ENCODE data around the gene PYURF. TPM values are rescaled to one million over a fixed set of nuclear protein-coding genes. Genes with fewer than 3 reads are reported as not detected.

PYURF gene
- polyA plus RNA-seq, 1 of the 3 experiments (the other 2 are of a cell fraction) = 52.0 TPM

GRCh38 chr4:88514557-88515511 is 8.7 kb downstream of the PYURF start:
- POLR2A ChIA-PET = interaction anchor here (1.4 kb wide), 1 partner anchor 296 kb away, joined by 3 read pairs; no protein-coding TSS in a partner anchor
- no peak for DNase-seq
- WGBS (ENCODE audit: low lambda C conversion rate) = 78% methylated on average over 8 of the region's 8 CpGs
- H3K27me3 ChIP-seq (ENCODE audit: insufficient read depth) = no peaks in the 10 kb centered on the region
- no peaks in the 10 kb centered on the region for H3F3A ChIP-seq (replicated peaks; ENCODE audit: insufficient read depth)
- H3K9me2 ChIP-seq = no peaks in the 10 kb centered on the region
- TF ChIP-seq YY1 (IDR thresholded peaks at IDR 0.05; ENCODE audit: low read depth) (no peak), FOXJ3 (CRISPR knock-in tag; IDR thresholded peaks at IDR 0.05) (no peak), EZH2phosphoT487 (IDR thresholded peaks at IDR 0.05; ENCODE audit: borderline replicate concordance, low read depth) (no peak), PBX3 (IDR thresholded peaks at IDR 0.05) (no peak), ELF1 (IDR thresholded peaks at IDR 0.05) (no peak), NRF1 (IDR thresholded peaks at IDR 0.05; ENCODE audit: low read depth, low read length) (no peak), MXI1 (IDR thresholded peaks at IDR 0.05; ENCODE audit: low read depth, low read length) (no peak), POLR2AphosphoS5 (IDR thresholded peaks at IDR 0.05; ENCODE audit: low read depth, low read length) (no peak), ZBTB33 (IDR thresholded peaks at IDR 0.05; ENCODE audit: borderline replicate concordance, low read depth) (no peak), RAD21 (IDR thresholded peaks at IDR 0.05; ENCODE audit: low read length) (no peak), RCOR1 (IDR thresholded peaks at IDR 0.05; ENCODE audit: low read length) (no peak), GABPA (IDR thresholded peaks at IDR 0.05; ENCODE audit: low read depth) (no peak), CHD2 (IDR thresholded peaks at IDR 0.05; ENCODE audit: low read length, partially characterized antibody) (no peak), NFIC (IDR thresholded peaks at IDR 0.05; ENCODE audit: borderline replicate concordance) (no peak), MEF2A (IDR thresholded peaks at IDR 0.05; ENCODE audit: borderline replicate concordance, low read depth) (no peak)
- TF ChIP-seq, protein P1, sequence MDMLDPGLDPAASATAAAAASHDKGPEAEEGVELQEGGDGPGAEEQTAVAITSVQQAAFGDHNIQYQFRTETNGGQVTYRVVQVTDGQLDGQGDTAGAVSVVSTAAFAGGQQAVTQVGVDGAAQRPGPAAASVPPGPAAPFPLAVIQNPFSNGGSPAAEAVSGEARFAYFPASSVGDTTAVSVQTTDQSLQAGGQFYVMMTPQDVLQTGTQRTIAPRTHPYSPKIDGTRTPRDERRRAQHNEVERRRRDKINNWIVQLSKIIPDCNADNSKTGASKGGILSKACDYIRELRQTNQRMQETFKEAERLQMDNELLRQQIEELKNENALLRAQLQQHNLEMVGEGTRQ (IDR thresholded peaks at IDR 0.05; ENCODE audit: borderline replicate concordance, low read depth, low read length) = no peak
- H3K4me2 ChIP-seq = no peak overlapping the region
- H4K20me1 ChIP-seq (ENCODE audit: insufficient read depth) = no peaks in the 10 kb centered on the region
- no peaks in the 10 kb centered on the region for H3K9me3 ChIP-seq
- peaks cover 0 to 4% of the 10 kb centered on the region in 2 experiments for H3K36me3 ChIP-seq (replicated peaks in 1 of 2; ENCODE audit: control insufficient read depth in 1 of 2, insufficient read depth in 2 of 2, low read length in 1 of 2)
- peaks cover under 1% of the 10 kb centered on the region; the same call in 1 of the 2 replicates for H3K79me2 ChIP-seq (ENCODE audit: insufficient read depth)
- CTCF ChIA-PET = interaction anchor here (0.6 to 8.9 kb wide), 49 partner anchors 8 to 655 kb away, joined by 3 to 93 read pairs (median 3); partner anchors contain the start of genes HERC5, HERC6 and PYURF
- H3K27ac ChIP-seq (ENCODE audit: low read depth in 2 of 2, low read length in 1 of 2) = no peak overlapping the region
- no peak overlapping the region for H2AFZ ChIP-seq (ENCODE audit: low read depth)
- no peaks in the 10 kb centered on the region; a peak in 1 of 4 replicates for H3K4me1 ChIP-seq (ENCODE audit: control insufficient read depth in 1 of 2, insufficient read depth in 2 of 2, low read depth in 1 of 2, low read length in 1 of 2)
- H3K9ac ChIP-seq = no peak overlapping the region
- H3K4me3 ChIP-seq (ENCODE audit: low read depth in 2 of 2, low read length in 1 of 2) = no peak overlapping the region

Measured in SK-N-SH (cell line).